ENCODE results near the gene LRRC26. TPM values are rescaled to one million over a fixed set of nuclear protein-coding genes. Genes with fewer than 3 reads are reported as not detected.

LRRC26 gene
- total and polyA plus RNA-seq, 8 donors: 1.00 to 440 (median 5.7) TPM; not detected in 2

- intact Hi-C loops (cut with DNase I; ENCODE audit: low total_unique reads): no loop called here
- H3K27me3 ChIP-seq: peaks cover 45 to 100% (median 100%) of the 10 kb centered on the region in 3 donors
- TF ChIP-seq EP300 (IDR thresholded peaks at IDR 0.05) (no peak), POLR2A (IDR thresholded peaks at IDR 0.05) (no peak), CTCF (IDR thresholded peaks at IDR 0.05) (no peak), POLR2AphosphoS5 (IDR thresholded peaks at IDR 0.05) (no peak)
Measured at GRCh38 chr9:137164370-137165249, 5.2 kb downstream of the LRRC26 start.

GRCh38 chr9:137163805-137164204 is 6.0 kb downstream of the LRRC26 start:
- DNase-seq: no peak
- Histone ChIP-seq H3K27me3 (peaks cover 45 to 100% (median 100%) of the 10 kb centered on the region in 3 donors), H3K27ac (no peak overlapping the region), H3K4me1 (peaks cover 37 to 50% (median 49%) of the 10 kb centered on the region in 4 donors), H3K4me3 (no peak overlapping the region), H3K36me3 (no peaks in the 10 kb centered on the region), H3K9me3 (no peaks in the 10 kb centered on the region)
- intact Hi-C loops (cut with DNase I; ENCODE audit: low total_unique reads): no loop called here
- no peak for TF ChIP-seq EP300 (IDR thresholded peaks at IDR 0.05)
- TF ChIP-seq CTCF (IDR thresholded peaks at IDR 0.05): no peak
- TF ChIP-seq POLR2AphosphoS5 (IDR thresholded peaks at IDR 0.05): no peak
- no peak for TF ChIP-seq POLR2A (IDR thresholded peaks at IDR 0.05)
- 76 to 89% (median 87%) methylated on average over 15 to 22 of the region's 22 CpGs for WGBS, 5 donors

More at GRCh38 chr9:137164370-137165249, 5.2 kb downstream of the LRRC26 start:
- DNase-seq: no peak
- Histone ChIP-seq H3K9me3 (no peaks in the 10 kb centered on the region), H3K36me3 (no peaks in the 10 kb centered on the region), H3K4me1 (peaks cover 45 to 57% (median 57%) of the 10 kb centered on the region in 4 donors), H3K4me3 (no peak overlapping the region), H3K27ac (no peak overlapping the region)
- WGBS, 5 donors: 74 to 83% (median 80%) methylated on average over 18 to 34 of the region's 34 CpGs

- no peak for DNase-seq
Measured at GRCh38 chr9:137163365-137163715, 6.5 kb downstream of the LRRC26 start.

More at GRCh38 chr9:137163365-137163715, 6.5 kb downstream of the LRRC26 start:
- Histone ChIP-seq H3K36me3 (no peaks in the 10 kb centered on the region), H3K27me3 (peaks cover 45 to 100% (median 100%) of the 10 kb centered on the region in 3 donors), H3K9me3 (no peaks in the 10 kb centered on the region), H3K4me1 (peaks cover 32 to 50% (median 44%) of the 10 kb centered on the region in 4 donors), H3K27ac (no peak overlapping the region), H3K4me3 (peak overlapping the region; percentile 28 to 47 (median 28))
- intact Hi-C loops (cut with DNase I; ENCODE audit: low total_unique reads): no loop called here
- TF ChIP-seq POLR2A (IDR thresholded peaks at IDR 0.05) (no peak), POLR2AphosphoS5 (IDR thresholded peaks at IDR 0.05) (no peak), EP300 (IDR thresholded peaks at IDR 0.05) (no peak), CTCF (IDR thresholded peaks at IDR 0.05) (no peak)
- whole genome bisulfite sequencing, 5 donors: 32 to 47% (median 37%) methylated on average over 15 to 26 of the region's 26 CpGs

Data from stomach (tissue), 9 donors.